PFSK-1 (cell line): ENCODE data around the gene SMC5.

Source experiments
- POLR2AphosphoS5 ChIP-seq: IDR thresholded peaks from 2 replicates; pipeline ENCODE4 v1.6.1; 2012; ENCODE audit warnings: low read depth, mild to moderate bottlenecking, control low read depth, low read length, moderate library complexity
- REST ChIP-seq, 2 experiments: IDR thresholded peaks; 2 replicates each; pipeline versions ENCODE4 v1.6.1 to v1.8.0; 2011 to 2012; ENCODE audit warnings: low read depth in 2 of 2, low read length in 2 of 2, control low read depth in 1 of 2, inconsistent platforms in 1 of 2, mild to moderate bottlenecking in 1 of 2, moderate library complexity in 1 of 2; ENCODE audit not compliant: insufficient read depth in 1 of 2

GRCh38 chr9:70261131-70261870, 2.5 kb downstream of the SMC5 start:
- no peak for TF ChIP-seq REST (IDR thresholded peaks at IDR 0.05; ENCODE audit: insufficient read depth in 1 of 2, low read depth in 2 of 2, low read length in 2 of 2)
- no peak for TF ChIP-seq POLR2AphosphoS5
